Measurements from ENCODE around the gene LYSMD1.

The LYSMD1 gene

DNA sequence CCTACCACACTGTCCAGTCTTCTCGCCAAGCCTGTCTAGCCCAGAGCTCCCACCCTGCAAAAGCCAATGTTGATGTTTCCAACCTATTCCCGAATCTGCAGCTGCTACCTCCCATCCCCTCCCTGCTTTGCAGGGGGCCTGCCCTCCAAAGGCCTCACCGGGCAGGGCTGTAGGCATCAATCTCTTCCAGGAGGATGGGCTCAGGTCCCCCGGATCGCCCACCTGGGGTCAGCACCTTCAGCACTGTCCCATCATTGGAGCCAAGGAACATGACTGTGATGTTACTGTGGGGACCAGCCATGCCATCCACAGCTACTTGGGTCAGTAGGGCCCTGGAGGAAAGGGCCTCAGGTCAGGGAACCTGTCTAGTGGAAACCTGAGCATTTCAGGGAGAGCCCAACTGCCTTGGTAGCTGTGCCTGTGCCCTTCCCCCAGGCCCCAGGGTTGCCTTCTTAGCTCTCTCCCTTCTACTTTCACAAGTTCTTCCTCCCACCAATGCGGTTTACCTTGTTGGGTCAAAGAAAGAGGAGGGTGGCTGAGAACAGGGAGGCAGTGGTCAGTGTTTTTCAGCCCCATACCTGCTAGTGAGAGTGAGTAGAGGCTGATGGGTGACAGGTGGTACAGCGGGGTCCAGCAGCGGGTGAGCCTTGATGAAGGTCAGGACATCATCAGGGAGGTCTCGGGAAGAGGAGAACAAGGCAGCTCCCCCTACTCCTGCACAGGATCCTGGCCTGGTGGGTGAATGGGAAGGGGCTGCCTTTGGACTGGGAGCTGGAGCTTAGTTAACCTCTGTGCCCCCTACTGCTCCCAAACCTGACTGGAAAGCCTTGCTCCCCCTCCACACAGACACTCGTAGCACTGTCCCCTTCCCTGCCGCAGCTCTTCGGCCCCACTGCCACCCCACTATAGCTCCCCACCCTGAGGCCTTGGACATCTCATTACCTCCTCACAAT lies 30.0 kb downstream of the LYSMD1 start:
- no peaks in the 10 kb centered on the region for H3K4me1 ChIP-seq (ENCODE audit: control insufficient read depth, insufficient read depth, low read length)
- ChIA-PET POLR2A (no interaction called here), CTCF (interaction anchor here (0.6 to 1.3 kb wide), 4 partner anchors 20 to 74 kb away, joined by 3 to 4 read pairs (median 4); partner anchors contain the start of gene TNFAIP8L2)
- H3K9me3 ChIP-seq (ENCODE audit: control insufficient read depth, insufficient read depth, low read depth, low read length): no peaks in the 10 kb centered on the region
- TF ChIP-seq ZFP41 (tag by site-specific recombination; IDR thresholded peaks at IDR 0.05; ENCODE audit: borderline replicate concordance): no peak
- TF ChIP-seq KLF10 (tag by site-specific recombination; IDR thresholded peaks at IDR 0.05): no peak
- TF ChIP-seq, protein P1, sequence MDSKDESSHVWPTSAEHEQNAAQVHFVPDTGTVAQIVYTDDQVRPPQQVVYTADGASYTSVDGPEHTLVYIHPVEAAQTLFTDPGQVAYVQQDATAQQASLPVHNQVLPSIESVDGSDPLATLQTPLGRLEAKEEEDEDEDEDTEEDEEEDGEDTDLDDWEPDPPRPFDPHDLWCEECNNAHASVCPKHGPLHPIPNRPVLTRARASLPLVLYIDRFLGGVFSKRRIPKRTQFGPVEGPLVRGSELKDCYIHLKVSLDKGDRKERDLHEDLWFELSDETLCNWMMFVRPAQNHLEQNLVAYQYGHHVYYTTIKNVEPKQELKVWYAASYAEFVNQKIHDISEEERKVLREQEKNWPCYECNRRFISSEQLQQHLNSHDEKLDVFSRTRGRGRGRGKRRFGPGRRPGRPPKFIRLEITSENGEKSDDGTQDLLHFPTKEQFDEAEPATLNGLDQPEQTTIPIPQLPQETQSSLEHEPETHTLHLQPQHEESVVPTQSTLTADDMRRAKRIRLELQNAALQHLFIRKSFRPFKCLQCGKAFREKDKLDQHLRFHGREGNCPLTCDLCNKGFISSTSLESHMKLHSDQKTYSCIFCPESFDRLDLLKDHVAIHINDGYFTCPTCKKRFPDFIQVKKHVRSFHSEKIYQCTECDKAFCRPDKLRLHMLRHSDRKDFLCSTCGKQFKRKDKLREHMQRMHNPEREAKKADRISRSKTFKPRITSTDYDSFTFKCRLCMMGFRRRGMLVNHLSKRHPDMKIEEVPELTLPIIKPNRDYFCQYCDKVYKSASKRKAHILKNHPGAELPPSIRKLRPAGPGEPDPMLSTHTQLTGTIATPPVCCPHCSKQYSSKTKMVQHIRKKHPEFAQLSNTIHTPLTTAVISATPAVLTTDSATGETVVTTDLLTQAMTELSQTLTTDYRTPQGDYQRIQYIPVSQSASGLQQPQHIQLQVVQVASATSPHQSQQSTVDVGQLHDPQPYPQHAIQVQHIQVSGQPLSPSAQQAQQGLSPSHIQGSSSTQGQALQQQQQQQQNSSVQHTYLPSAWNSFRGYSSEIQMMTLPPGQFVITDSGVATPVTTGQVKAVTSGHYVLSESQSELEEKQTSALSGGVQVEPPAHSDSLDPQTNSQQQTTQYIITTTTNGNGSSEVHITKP (tag by site-specific recombination; IDR thresholded peaks at IDR 0.05): peak; percentile 45; the same call in 1 of the 2 replicates
- TF ChIP-seq ZNF239 (tag by site-specific recombination; IDR thresholded peaks at IDR 0.05): no peak
- peak; percentile 81 for TF ChIP-seq GLIS1 (tag by site-specific recombination; IDR thresholded peaks at IDR 0.05)
- 0 out of 2 replicates have a peak, but pooled peaks have one; percentile 16 for TF ChIP-seq GLIS2 (tag by site-specific recombination; IDR thresholded peaks at IDR 0.05)
- TF ChIP-seq, protein P2, sequence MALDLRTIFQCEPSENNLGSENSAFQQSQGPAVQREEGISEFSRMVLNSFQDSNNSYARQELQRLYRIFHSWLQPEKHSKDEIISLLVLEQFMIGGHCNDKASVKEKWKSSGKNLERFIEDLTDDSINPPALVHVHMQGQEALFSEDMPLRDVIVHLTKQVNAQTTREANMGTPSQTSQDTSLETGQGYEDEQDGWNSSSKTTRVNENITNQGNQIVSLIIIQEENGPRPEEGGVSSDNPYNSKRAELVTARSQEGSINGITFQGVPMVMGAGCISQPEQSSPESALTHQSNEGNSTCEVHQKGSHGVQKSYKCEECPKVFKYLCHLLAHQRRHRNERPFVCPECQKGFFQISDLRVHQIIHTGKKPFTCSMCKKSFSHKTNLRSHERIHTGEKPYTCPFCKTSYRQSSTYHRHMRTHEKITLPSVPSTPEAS (tag by site-specific recombination; IDR thresholded peaks at IDR 0.05): no peak
- TF ChIP-seq, protein P3, sequence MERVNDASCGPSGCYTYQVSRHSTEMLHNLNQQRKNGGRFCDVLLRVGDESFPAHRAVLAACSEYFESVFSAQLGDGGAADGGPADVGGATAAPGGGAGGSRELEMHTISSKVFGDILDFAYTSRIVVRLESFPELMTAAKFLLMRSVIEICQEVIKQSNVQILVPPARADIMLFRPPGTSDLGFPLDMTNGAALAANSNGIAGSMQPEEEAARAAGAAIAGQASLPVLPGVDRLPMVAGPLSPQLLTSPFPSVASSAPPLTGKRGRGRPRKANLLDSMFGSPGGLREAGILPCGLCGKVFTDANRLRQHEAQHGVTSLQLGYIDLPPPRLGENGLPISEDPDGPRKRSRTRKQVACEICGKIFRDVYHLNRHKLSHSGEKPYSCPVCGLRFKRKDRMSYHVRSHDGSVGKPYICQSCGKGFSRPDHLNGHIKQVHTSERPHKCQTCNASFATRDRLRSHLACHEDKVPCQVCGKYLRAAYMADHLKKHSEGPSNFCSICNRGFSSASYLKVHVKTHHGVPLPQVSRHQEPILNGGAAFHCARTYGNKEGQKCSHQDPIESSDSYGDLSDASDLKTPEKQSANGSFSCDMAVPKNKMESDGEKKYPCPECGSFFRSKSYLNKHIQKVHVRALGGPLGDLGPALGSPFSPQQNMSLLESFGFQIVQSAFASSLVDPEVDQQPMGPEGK (tag by site-specific recombination; IDR thresholded peaks at IDR 0.05): no peak
- TF ChIP-seq IKZF3 (tag by site-specific recombination; IDR thresholded peaks at IDR 0.05): no peak
- no peak overlapping the region for H3K4me3 ChIP-seq (ENCODE audit: low read depth, low read length)
- no peak overlapping the region for H3K27ac ChIP-seq (ENCODE audit: extremely low read depth, low read depth, low read length)
- H3K36me3 ChIP-seq (ENCODE audit: control insufficient read depth in 2 of 2, insufficient read depth in 1 of 2, low read length in 2 of 2): peaks cover 0 to 70% of the 10 kb centered on the region in 2 experiments; a peak in 1 of 3 replicates

DNA sequence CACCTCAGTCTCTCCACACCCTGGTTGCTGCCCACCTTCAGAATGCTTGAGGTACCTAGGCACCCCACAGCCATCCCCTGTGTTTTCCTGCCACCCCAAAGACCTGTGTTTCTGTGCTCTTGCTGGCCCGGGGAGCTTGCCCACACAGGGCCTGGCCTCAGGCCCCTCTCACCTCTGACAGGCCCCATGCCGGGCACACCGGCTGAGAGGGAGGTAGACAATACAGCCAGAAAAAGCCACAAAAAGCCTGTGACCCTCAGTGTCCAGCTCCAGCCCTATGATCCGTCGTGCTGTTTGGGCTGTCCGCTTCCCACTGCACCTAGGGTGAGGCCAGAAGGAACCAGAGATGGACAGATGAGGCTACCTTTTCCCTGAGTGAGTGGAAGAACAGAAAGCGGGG lies 30.7 kb downstream of the LYSMD1 start:
- Histone ChIP-seq H3K4me3 (ENCODE audit: low read depth, low read length) (no peak overlapping the region), H3K9me3 (ENCODE audit: control insufficient read depth, insufficient read depth, low read depth, low read length) (no peaks in the 10 kb centered on the region), H3K4me1 (ENCODE audit: control insufficient read depth, insufficient read depth, low read length) (no peaks in the 10 kb centered on the region), H3K36me3 (ENCODE audit: control insufficient read depth in 2 of 2, insufficient read depth in 1 of 2, low read length in 2 of 2) (peaks cover 0 to 66% of the 10 kb centered on the region in 2 experiments; a peak in 1 of 3 replicates), H3K27ac (ENCODE audit: extremely low read depth, low read depth, low read length) (no peak overlapping the region)
- ChIA-PET POLR2A (no interaction called here), CTCF (interaction anchor here (0.6 to 1.4 kb wide), 4 partner anchors 22 to 110 kb away, joined by 3 to 4 read pairs (median 4); partner anchors contain the start of gene TNFAIP8L2)
- TF ChIP-seq, protein P4, sequence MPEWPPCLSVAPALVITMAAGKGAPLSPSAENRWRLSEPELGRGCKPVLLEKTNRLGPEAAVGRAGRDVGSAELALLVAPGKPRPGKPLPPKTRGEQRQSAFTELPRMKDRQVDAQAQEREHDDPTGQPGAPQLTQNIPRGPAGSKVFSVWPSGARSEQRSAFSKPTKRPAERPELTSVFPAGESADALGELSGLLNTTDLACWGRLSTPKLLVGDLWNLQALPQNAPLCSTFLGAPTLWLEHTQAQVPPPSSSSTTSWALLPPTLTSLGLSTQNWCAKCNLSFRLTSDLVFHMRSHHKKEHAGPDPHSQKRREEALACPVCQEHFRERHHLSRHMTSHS (tag by site-specific recombination; IDR thresholded peaks at IDR 0.05): no peak
- TF ChIP-seq ZFP3 (tag by site-specific recombination; IDR thresholded peaks at IDR 0.05; ENCODE audit: low read depth) (no peak), MYNN (tag by site-specific recombination; IDR thresholded peaks at IDR 0.05; ENCODE audit: borderline replicate concordance) (no peak), ZNF132 (tag by site-specific recombination; IDR thresholded peaks at IDR 0.05; ENCODE audit: borderline replicate concordance) (no peak), ZNF510 (tag by site-specific recombination; IDR thresholded peaks at IDR 0.05; ENCODE audit: insufficient replicate concordance) (no peak), ZNF514 (tag by site-specific recombination; IDR thresholded peaks at IDR 0.05) (no peak)
- TF ChIP-seq, protein P5, sequence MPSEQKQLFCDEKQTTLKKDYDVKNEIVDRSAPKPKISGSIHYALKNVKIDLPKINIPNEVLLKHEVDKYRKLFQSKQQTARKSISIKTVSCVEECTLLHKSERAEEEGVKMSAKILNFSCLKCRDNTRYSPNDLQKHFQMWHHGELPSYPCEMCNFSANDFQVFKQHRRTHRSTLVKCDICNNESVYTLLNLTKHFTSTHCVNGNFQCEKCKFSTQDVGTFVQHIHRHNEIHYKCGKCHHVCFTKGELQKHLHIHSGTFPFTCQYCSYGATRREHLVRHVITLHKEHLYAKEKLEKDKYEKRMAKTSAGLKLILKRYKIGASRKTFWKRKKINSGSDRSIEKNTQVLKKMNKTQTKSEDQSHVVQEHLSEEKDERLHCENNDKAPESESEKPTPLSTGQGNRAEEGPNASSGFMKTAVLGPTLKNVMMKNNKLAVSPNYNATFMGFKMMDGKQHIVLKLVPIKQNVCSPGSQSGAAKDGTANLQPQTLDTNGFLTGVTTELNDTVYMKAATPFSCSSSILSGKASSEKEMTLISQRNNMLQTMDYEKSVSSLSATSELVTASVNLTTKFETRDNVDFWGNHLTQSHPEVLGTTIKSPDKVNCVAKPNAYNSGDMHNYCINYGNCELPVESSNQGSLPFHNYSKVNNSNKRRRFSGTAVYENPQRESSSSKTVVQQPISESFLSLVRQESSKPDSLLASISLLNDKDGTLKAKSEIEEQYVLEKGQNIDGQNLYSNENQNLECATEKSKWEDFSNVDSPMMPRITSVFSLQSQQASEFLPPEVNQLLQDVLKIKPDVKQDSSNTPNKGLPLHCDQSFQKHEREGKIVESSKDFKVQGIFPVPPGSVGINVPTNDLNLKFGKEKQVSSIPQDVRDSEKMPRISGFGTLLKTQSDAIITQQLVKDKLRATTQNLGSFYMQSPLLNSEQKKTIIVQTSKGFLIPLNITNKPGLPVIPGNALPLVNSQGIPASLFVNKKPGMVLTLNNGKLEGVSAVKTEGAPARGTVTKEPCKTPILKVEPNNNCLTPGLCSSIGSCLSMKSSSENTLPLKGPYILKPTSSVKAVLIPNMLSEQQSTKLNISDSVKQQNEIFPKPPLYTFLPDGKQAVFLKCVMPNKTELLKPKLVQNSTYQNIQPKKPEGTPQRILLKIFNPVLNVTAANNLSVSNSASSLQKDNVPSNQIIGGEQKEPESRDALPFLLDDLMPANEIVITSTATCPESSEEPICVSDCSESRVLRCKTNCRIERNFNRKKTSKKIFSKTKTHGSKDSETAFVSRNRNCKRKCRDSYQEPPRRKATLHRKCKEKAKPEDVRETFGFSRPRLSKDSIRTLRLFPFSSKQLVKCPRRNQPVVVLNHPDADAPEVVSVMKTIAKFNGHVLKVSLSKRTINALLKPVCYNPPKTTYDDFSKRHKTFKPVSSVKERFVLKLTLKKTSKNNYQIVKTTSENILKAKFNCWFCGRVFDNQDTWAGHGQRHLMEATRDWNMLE (tag by site-specific recombination; conservative IDR thresholded peaks at IDR 0.05; ENCODE audit: low read depth): no peak
